NCI-H510A treated with DMSO at 0.1 percent for 48 hours (cell line): ENCODE data around the gene MKRN1.
"Not testable (repeated sequence)": the region's sequence is repeated elsewhere in the genome, so short reads cannot be mapped to it uniquely, and the experiment has no call there.

Experiments used
- DNase-seq: peaks from one replicate; lab custom pipeline; 2025; lab: John Stamatoyannopoulos, UW

MKRN1 gene, protein sequence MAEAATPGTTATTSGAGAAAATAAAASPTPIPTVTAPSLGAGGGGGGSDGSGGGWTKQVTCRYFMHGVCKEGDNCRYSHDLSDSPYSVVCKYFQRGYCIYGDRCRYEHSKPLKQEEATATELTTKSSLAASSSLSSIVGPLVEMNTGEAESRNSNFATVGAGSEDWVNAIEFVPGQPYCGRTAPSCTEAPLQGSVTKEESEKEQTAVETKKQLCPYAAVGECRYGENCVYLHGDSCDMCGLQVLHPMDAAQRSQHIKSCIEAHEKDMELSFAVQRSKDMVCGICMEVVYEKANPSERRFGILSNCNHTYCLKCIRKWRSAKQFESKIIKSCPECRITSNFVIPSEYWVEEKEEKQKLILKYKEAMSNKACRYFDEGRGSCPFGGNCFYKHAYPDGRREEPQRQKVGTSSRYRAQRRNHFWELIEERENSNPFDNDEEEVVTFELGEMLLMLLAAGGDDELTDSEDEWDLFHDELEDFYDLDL

GRCh38 chr7:140479062-140479738, at the start of gene MKRN1:
Gene MKRN1, minus strand, starts transcription at chr7:140479505. Its CDS starts 161 bp downstream, at chr7:140479344.
- DNase-seq, result peak; percentile 85

DNA sequence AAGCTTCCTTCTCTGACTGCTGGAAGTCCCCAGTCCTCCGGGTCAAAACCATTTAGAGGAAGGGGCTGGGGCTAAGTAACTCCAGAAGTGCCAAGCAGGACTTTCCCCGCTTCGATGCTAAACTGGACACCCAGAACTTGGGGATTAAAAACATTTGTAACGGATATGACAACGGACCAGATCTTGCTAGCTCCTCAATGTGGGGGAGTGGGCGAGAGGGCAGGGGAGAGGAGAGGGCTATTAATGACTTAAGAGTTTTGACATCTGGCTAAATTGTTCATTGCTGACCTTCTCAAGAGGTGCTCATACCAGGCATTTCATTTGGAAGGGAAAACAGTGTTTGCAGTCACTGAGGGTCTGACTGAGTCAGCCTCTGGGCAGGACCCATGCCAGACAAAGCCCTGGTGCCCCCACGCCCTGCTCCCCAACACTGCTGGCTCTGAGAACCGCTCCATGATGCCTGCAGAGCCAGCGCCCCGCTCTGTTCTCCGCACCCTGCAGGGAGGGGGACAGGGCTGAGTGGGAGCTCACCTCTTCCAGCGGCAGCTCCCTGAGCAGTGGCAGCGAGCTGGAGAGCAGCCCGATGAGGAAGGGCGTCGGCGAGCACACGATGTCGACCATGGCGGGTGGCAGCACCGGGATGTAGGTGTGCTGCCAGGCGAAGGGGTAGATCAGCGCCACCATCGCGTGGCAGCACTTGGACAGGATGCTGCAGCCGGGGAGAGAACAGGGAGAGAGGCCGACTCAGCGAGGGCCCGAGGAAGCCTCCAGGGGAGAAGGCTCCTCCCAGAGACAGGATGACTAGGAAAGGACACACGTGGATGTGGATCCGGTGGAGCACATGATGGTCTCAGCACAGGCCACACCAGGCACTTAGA, 47.7 kb upstream of the MKRN1 start:
- no peak for DNase-seq

- DNase-seq, result no peak
These were observed 46.9 kb upstream of the MKRN1 start for GRCh38 chr7:140526214-140526613.

GRCh38 chr7:140525743-140526142, 46.4 kb upstream of the MKRN1 start:
- no peak for DNase-seq

GRCh38 chr7:140521421-140521820, 42.1 kb upstream of the MKRN1 start:
- no peak for DNase-seq

GRCh38 chr7:140519007-140519399, 39.7 kb upstream of the MKRN1 start:
- DNase-seq, result no peak

DNA sequence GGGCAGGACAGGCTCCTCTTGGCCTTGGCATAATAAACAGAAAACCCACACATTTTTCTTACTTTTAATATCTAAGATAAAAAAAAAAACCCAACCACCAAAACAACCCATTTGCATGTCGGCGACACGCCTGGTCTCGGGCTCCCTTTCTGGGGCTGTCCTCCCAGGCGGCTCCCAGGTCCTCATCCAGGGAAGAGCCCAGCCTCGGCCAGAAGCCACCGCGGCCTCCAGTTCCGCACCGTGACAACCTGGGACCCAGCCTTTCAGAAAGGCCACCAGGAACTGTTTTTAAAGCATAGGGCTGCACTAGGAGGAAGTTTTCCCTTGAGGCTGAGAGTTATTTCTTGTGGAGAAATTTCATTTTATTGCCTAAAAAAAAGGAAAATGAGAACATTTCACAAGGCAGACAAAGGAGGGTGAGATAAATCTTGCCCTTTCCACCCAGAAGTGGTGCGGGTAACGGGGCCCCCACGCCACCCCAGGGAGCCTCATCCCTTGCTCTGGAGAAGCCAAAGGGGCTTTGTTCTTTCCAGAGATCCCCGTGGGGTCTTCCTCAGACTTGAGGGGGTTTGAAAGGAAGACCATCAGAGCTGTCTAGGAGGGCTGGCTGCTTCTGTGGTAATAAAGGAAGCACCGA, 39.2 kb upstream of the MKRN1 start:
- DNase-seq, result no peak

GRCh38 chr7:140517546-140518369, 38.5 kb upstream of the MKRN1 start:
- peak; percentile 90 for DNase-seq

GRCh38 chr7:140512317-140513000, 33.2 kb upstream of the MKRN1 start:
- peak; percentile 79 for DNase-seq

DNA sequence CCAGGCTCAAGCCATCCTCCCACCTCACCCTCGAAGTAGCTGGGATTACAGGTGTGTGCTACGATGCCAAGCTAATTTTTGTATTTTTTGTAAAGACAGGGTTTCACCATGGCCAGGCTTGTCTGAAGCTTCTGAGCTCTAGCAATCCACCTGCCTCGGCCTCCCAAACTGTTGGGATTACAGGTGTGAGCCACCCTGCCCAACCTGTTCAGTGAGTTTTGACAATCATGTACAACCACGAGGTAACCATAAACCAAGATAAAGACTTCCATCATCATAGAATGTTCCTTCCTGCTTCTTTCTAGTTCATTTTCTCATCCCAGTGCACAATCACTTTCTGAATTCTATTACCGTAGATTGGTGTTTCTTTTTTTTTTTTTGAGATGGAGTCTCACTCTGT, 30.5 kb upstream of the MKRN1 start:
- peak; percentile 16 for DNase-seq

DNA sequence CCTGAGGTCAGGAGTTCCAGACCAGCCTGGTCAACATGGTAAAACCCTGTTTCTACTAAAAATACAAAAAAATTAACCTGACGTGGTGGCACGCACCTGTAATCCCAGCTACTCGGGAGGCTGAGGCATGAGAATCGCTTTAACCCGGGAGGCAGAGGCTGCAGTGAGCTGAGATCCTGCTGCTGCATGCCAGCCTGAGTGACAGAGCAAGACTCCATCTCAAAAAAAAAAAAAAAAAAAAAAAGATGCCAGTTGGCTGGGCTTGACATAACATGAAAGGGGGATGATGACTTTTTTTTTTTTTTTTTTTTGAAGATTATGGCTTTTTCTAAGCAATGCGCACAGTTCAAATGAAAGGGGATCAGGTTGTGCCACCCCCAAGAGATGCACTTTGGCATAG, 28.3 kb upstream of the MKRN1 start:
- not testable (repeated sequence) for DNase-seq

DNA sequence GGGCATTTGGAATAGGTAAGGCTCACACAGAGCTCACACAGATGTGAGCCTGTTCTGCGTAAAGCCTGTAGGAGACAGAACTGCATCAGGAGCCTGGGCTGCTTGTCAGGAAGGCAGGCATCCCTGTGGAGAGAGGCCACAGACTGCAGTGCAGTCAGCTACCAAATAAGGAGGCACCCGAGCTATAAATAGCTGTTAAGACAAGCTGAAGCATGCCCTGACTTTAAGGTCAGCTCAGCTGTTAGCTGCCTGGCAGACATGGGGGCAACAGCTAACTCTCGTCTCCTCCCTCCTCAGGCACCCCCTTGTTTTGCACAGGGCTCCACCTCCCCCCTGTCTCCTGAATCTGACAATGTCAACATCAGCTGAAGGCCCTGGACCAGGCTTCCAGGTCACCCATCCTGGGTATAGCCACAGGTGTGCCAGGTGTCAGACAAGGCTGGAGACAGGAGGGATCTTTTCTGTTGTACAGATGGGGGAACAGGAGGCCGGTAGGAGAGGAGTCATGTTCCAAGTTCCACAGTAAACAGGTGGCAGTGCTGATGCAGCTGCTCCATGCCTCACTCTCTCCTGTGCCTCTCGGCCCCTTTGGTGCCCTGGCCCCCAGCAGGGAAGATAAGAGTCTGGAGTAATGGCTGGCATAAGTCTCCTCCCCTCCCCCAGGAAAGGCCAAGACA, 27.6 kb upstream of the MKRN1 start:
- peak; percentile 88 for DNase-seq

DNA sequence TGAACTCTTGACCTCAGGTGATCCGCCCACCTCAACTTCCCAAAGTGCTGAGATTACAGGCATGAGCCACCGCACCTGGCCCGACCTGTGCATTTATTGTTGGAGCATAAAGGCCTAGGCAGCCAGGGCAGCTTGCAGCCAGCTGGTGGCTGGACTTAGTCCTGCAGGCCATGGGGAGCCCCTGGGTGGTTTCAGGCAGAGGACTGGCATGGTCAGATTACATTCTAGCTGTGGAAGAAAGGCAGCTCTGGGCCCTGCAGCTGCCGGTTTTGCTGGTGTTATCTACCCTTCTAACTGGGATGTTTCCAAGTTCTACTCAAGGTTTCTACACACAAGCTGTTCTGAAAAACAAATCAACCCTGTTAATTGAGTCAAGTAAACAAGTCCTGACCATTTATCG, 22.7 kb upstream of the MKRN1 start:
- no peak for DNase-seq

GRCh38 chr7:140497807-140498206, 18.5 kb upstream of the MKRN1 start:
- DNase-seq, result not testable (repeated sequence)

- no peak for DNase-seq
These were observed 18.0 kb upstream of the MKRN1 start for GRCh38 chr7:140497241-140497769.

- DNase-seq, result no peak
These were observed 16.3 kb upstream of the MKRN1 start for GRCh38 chr7:140495514-140496097.

- no peak for DNase-seq
These were observed 15.6 kb upstream of the MKRN1 start for GRCh38 chr7:140494867-140495266.

GRCh38 chr7:140489026-140489359, 9.7 kb upstream of the MKRN1 start:
- DNase-seq, result no peak
